ENCODE measurements around the gene SERPINI1. TPM values are rescaled to one million over a fixed set of nuclear protein-coding genes. Genes with fewer than 3 reads are reported as not detected.

Gene SERPINI1
- total and polyA plus RNA-seq, 2 experiments from 2014 or later = 13.2 to 23.1 TPM

GRCh38 chr3:167700046-167700445, 35.5 kb upstream of the SERPINI1 start:
- H3K4me2 ChIP-seq = no peak overlapping the region
- H3K79me2 ChIP-seq = peaks cover 9% of the 10 kb centered on the region
- no peak overlapping the region for H2AFZ ChIP-seq

DNA sequence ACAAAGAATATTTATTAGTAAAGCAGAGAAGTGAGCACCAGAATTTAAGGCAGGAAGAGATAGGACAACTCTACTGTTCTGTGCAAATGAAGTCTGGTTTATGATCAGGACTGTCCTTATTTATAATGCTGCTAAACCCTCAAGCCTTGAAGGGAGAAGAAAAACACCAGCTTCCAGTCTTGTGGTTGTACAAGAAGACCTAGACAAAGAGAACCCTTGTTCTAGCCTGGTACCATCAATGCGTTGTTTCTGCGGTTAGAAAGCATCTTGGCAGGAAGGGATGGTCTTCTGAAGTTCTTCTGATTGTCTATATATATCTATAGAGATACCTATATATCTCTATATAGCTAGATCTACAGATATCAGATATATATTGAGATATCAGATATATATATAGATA, 34.6 kb upstream of the SERPINI1 start:
- TF ChIP-seq EZH2 (IDR thresholded peaks at IDR 0.05; ENCODE audit: borderline replicate concordance) (no peak), EZH2phosphoT487 (IDR thresholded peaks at IDR 0.05; ENCODE audit: low read depth, severe bottlenecking, unreplicated experiment) (no peak), CTCF (IDR thresholded peaks at IDR 0.05; ENCODE audit: poor library complexity) (no peak)
- Histone ChIP-seq H3K9me2 (replicated peaks; ENCODE audit: insufficient read depth) (no peaks in the 10 kb centered on the region), H3K9me3 (ENCODE audit: low read depth) (no peaks in the 10 kb centered on the region), H3K4me3 (no peak overlapping the region), H3K36me3 (replicated peaks; ENCODE audit: insufficient read depth, low read depth) (peaks cover 5% of the 10 kb centered on the region), H3K27me3 (no peaks in the 10 kb centered on the region), H2AFZ (no peak overlapping the region), H4K20me1 (ENCODE audit: insufficient read depth, poor library complexity, severe bottlenecking) (peaks cover 2% of the 10 kb centered on the region), H3K27ac (no peak overlapping the region), H3K4me1 (ENCODE audit: insufficient read depth) (no peaks in the 10 kb centered on the region), H3K79me2 (peaks cover 14% of the 10 kb centered on the region), H3K4me2 (no peak overlapping the region)
- DNase-seq (ENCODE audit: low spot score) = no peak
- WGBS (ENCODE audit: low lambda C conversion rate, missing lambda C conversion rate) = 93% methylated on average over 2 of the region's 2 CpGs

More at GRCh38 chr3:167700046-167700445, 35.5 kb upstream of the SERPINI1 start:
- Histone ChIP-seq H3K36me3 (replicated peaks; ENCODE audit: insufficient read depth, low read depth) (peaks cover 5% of the 10 kb centered on the region), H3K9me2 (replicated peaks; ENCODE audit: insufficient read depth) (no peaks in the 10 kb centered on the region), H3K27ac (no peak overlapping the region), H3K27me3 (no peaks in the 10 kb centered on the region), H3K4me1 (ENCODE audit: insufficient read depth) (no peaks in the 10 kb centered on the region), H3K4me3 (no peak overlapping the region), H4K20me1 (ENCODE audit: insufficient read depth, poor library complexity, severe bottlenecking) (no peaks in the 10 kb centered on the region), H3K9me3 (ENCODE audit: low read depth) (no peaks in the 10 kb centered on the region)
- no peak for TF ChIP-seq EZH2 (IDR thresholded peaks at IDR 0.05; ENCODE audit: borderline replicate concordance)
- no peak for TF ChIP-seq CTCF (IDR thresholded peaks at IDR 0.05; ENCODE audit: poor library complexity)
- no peak for TF ChIP-seq EZH2phosphoT487 (IDR thresholded peaks at IDR 0.05; ENCODE audit: low read depth, severe bottlenecking, unreplicated experiment)
- no peak for DNase-seq (ENCODE audit: low spot score)
- WGBS (ENCODE audit: low lambda C conversion rate, missing lambda C conversion rate) = 86% methylated on average over 4 of the region's 4 CpGs

DNA sequence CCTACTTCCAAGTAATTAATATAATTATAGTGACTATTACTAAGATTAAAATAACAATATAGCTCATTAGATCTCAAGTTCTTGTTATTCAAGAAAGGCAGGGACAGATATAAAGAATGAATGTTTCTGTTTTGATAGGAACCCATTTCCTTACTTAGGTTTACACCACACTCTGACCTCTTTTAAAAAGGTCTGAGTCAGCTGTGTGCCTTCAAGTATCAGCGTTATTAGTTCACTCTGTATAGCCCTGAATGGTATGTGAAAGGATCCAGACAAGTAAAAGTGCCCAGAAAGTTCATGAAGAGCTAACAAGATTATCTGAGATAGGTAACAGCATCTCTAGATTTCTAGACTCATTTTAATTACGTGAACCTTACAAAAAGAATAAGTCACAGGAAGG, 29.7 kb upstream of the SERPINI1 start:
- Histone ChIP-seq H2AFZ (no peak overlapping the region), H3K27me3 (no peaks in the 10 kb centered on the region), H3K4me3 (no peak overlapping the region), H3K79me2 (peaks cover 46% of the 10 kb centered on the region), H3K4me2 (no peak overlapping the region), H4K20me1 (ENCODE audit: insufficient read depth, poor library complexity, severe bottlenecking) (peaks cover 2% of the 10 kb centered on the region), H3K36me3 (replicated peaks; ENCODE audit: insufficient read depth, low read depth) (peaks cover 5% of the 10 kb centered on the region), H3K4me1 (ENCODE audit: insufficient read depth) (no peaks in the 10 kb centered on the region), H3K9me2 (replicated peaks; ENCODE audit: insufficient read depth) (no peaks in the 10 kb centered on the region), H3K27ac (no peak overlapping the region), H3K9me3 (ENCODE audit: low read depth) (no peaks in the 10 kb centered on the region)
- 60% methylated on average over 2 of the region's 2 CpGs for WGBS (ENCODE audit: low lambda C conversion rate, missing lambda C conversion rate)
- TF ChIP-seq EZH2 (IDR thresholded peaks at IDR 0.05; ENCODE audit: borderline replicate concordance) (no peak), CTCF (IDR thresholded peaks at IDR 0.05; ENCODE audit: poor library complexity) (no peak), EZH2phosphoT487 (IDR thresholded peaks at IDR 0.05; ENCODE audit: low read depth, severe bottlenecking, unreplicated experiment) (no peak)
- DNase-seq (ENCODE audit: low spot score) = no peak

- DNase-seq (ENCODE audit: low spot score) = no peak
- Histone ChIP-seq H2AFZ (no peak overlapping the region), H3K79me2 (peaks cover 79% of the 10 kb centered on the region), H3K4me3 (no peak overlapping the region), H3K9me2 (replicated peaks; ENCODE audit: insufficient read depth) (no peaks in the 10 kb centered on the region), H3K36me3 (replicated peaks; ENCODE audit: insufficient read depth, low read depth) (no peaks in the 10 kb centered on the region), H3K4me2 (no peak overlapping the region), H3K4me1 (ENCODE audit: insufficient read depth) (no peaks in the 10 kb centered on the region), H3K27ac (no peak overlapping the region), H4K20me1 (ENCODE audit: insufficient read depth, poor library complexity, severe bottlenecking) (peaks cover 5% of the 10 kb centered on the region), H3K27me3 (no peaks in the 10 kb centered on the region), H3K9me3 (ENCODE audit: low read depth) (no peaks in the 10 kb centered on the region)
- no peak for TF ChIP-seq EZH2phosphoT487 (IDR thresholded peaks at IDR 0.05; ENCODE audit: low read depth, severe bottlenecking, unreplicated experiment)
- TF ChIP-seq EZH2 (IDR thresholded peaks at IDR 0.05; ENCODE audit: borderline replicate concordance) = no peak
- TF ChIP-seq CTCF (IDR thresholded peaks at IDR 0.05; ENCODE audit: poor library complexity) = no peak
- 100% methylated on average over 4 of the region's 4 CpGs for WGBS (ENCODE audit: low lambda C conversion rate, missing lambda C conversion rate)
Observed at GRCh38 chr3:167709690-167710089, 25.8 kb upstream of the SERPINI1 start.

Measured in hepatocyte (in vitro differentiated cells).